Muscle layer of colon (tissue), 2 donors: ENCODE data around the gene CSRNP2.

ENCODE experiments used
- H3K27ac ChIP-seq: one replicate; pipeline ENCODE4 v1.7.0; 2013; ENCODE audit warnings: low read depth, mild to moderate bottlenecking, low read length, moderate library complexity
- H3K27me3 ChIP-seq, 2 donors: one replicate each; pipeline ENCODE4 v1.7.0; 2013; ENCODE audit warnings: low read length in 2 of 2, mild to moderate bottlenecking in 2 of 2; ENCODE audit not compliant: insufficient read depth in 2 of 2, control insufficient read depth in 1 of 2
- H3K36me3 ChIP-seq: one replicate; pipeline ENCODE4 v1.7.0; 2013; ENCODE audit warnings: mild to moderate bottlenecking, low read length; ENCODE audit not compliant: insufficient read depth
- H3K4me1 ChIP-seq: one replicate; pipeline ENCODE4 v1.7.0; 2013; ENCODE audit warnings: mild to moderate bottlenecking, low read length; ENCODE audit not compliant: insufficient read depth
- H3K4me3 ChIP-seq, 2 donors: one replicate each; pipeline ENCODE4 v1.7.0; 2013; ENCODE audit warnings: low read length in 2 of 2, low read depth in 1 of 2, mild to moderate bottlenecking in 1 of 2, moderate library complexity in 1 of 2
- H3K9ac ChIP-seq: one replicate; pipeline ENCODE4 v1.7.0; 2013; ENCODE audit warnings: low read length
- H3K9me3 ChIP-seq: one replicate; pipeline ENCODE4 v1.7.0; 2013; ENCODE audit warnings: mild to moderate bottlenecking, low read length
- donor health status: abdominal sarcoma.
- donor health status: Adenocarcinoma of cecum.

CSRNP2 gene

DNA sequence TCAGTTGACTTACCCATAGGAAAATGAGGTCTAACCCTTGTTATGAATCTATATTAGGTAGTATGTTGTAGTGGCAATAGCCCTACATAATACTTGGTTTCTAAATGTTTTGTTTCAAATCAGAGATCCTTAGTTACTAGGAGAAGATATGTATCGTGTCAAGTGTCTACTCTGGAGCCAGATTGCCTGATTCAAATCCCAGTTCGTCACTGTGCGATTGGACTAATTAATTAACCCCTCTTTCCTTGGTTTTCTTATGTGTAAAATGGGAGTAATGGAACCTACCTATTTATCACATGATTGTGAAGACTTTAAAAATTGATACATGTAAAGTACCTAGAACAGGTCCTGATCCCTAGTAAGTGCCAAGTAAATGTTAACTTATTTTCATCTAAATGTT is 33.9 kb downstream of the CSRNP2 start:
- Histone ChIP-seq H3K27ac (no peak overlapping the region), H3K27me3 (no peaks in the 10 kb centered on the region), H3K4me3 (peak overlapping the region in 1 of 2 donors; percentile 98), H3K9me3 (no peaks in the 10 kb centered on the region), H3K9ac (no peak overlapping the region), H3K4me1 (peaks cover 23% of the 10 kb centered on the region), H3K36me3 (peaks cover 19% of the 10 kb centered on the region)

DNA sequence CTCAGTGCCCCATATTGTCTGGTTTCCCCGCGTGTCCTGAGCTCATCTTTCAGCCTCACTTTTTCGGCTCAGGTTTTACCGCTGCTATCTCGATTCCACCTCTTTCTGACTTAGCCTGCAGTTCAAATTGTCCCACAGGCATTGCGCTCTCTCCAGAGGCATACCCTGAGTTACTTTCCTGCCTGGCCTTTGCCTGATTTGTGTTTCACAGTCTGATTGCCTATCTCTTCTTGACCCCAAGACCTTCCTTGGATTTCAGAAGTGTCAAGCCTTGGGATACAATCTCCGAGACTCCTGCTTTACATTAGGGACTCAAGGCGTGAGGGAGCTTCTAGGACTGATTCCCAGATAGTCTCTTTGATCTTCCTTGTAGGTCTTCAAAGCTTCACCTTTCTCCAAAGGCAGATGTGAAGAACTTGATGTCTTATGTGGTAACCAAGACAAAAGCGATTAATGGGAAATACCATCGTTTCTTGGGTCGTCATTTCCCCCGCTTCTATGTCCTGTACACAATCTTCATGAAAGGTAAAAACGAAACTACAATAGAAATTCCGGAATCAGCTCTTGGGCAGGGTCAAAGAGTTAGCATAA is 34.6 kb downstream of the CSRNP2 start:
- H3K9ac ChIP-seq = peak overlapping the region; percentile 97

DNA sequence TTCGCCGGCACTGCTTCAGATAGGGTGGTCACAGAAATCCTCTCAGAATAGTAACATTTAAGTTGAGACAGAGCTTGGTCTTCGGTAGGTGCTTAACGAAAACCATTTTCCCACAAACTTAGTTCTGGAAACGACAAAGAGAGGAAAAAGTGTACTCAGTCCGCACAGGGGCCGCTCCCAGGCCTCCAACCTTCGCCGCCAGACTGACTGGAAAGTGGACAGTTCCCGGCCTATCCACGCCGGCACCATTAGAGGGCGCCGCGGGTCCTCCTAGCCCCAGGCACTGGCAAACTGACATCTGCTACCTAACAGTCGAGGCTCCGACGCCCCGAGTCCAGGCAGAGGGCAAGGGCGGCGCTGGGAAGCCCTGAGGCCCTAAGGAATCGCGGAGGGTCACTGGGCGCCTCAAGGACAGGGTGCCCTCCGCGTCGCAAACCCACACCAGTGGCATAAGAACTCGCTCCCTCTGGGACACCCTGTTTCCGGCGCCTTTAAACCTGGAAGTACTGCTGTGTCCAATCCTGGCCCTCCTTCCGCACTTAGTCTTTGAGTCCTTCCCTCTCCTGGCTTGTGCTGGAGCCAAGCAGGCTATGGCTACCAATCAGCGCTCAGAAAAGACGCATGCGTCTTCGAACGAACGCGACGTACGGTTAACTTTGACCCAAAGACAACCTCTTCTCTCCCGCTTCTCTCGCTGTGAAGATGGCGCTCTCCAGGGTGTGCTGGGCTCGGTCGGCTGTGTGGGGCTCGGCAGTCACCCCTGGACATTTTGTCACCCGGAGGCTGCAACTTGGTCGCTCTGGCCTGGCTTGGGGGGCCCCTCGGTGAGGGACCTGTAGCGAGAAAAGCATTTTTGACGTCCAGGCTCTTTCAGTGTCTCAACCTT is 35.5 kb downstream of the CSRNP2 start, which contains the start of gene LETMD1:
Gene LETMD1 (plus strand): TSS at position 673 of the 886 bp plus-strand sequence. CDS start 30 bp downstream, at position 703.
- peaks cover 23% of the 10 kb centered on the region for H3K4me1 ChIP-seq

More for the DNA sequence above, 34.6 kb downstream of the CSRNP2 start:
- H3K36me3 ChIP-seq = peaks cover 11% of the 10 kb centered on the region
- H3K27ac ChIP-seq = peak overlapping the region; percentile 95
- peaks cover 23% of the 10 kb centered on the region for H3K4me1 ChIP-seq
- H3K9me3 ChIP-seq = no peaks in the 10 kb centered on the region
- H3K4me3 ChIP-seq = peak overlapping the region; percentile 59 to 98
- H3K27me3 ChIP-seq = no peaks in the 10 kb centered on the region

DNA sequence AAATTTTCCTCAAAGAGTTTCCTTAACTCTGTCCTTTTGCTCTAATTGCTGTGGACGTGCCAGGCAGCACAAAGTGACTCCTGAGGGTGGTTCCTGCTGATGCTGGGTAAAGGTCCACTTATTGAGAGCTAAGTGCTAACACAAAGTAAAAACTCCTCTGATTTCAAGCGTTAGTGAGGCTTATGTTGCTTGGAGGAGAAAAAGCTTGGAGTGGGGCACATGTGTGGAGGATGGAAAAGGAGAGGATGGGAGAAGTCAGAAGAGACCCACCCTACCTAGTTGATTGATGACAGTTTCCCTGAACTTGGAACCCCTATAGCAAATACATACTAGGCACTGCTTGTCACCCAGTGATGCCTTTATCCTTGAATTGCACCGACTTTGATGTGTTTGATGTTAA is 47.1 kb downstream of the CSRNP2 start:
- H3K9me3 ChIP-seq = no peaks in the 10 kb centered on the region
- H3K4me1 ChIP-seq = no peaks in the 10 kb centered on the region
- no peak overlapping the region for H3K27ac ChIP-seq
- H3K36me3 ChIP-seq = no peaks in the 10 kb centered on the region
- no peaks in the 10 kb centered on the region for H3K27me3 ChIP-seq
- H3K9ac ChIP-seq = no peak overlapping the region
- H3K4me3 ChIP-seq = no peak overlapping the region

More for the DNA sequence above, 35.5 kb downstream of the CSRNP2 start, which contains the start of gene LETMD1:
- peak within 1 kb of the TSS; percentile 95 for H3K27ac ChIP-seq
- no peaks in the 10 kb centered on the region for H3K9me3 ChIP-seq
- H3K27me3 ChIP-seq = no peaks in the 10 kb centered on the region
- peak within 1 kb of the TSS; percentile 97 for H3K9ac ChIP-seq
- peaks cover 9% of the 10 kb centered on the region for H3K36me3 ChIP-seq
- peak within 1 kb of the TSS; percentile 59 to 98 for H3K4me3 ChIP-seq

DNA sequence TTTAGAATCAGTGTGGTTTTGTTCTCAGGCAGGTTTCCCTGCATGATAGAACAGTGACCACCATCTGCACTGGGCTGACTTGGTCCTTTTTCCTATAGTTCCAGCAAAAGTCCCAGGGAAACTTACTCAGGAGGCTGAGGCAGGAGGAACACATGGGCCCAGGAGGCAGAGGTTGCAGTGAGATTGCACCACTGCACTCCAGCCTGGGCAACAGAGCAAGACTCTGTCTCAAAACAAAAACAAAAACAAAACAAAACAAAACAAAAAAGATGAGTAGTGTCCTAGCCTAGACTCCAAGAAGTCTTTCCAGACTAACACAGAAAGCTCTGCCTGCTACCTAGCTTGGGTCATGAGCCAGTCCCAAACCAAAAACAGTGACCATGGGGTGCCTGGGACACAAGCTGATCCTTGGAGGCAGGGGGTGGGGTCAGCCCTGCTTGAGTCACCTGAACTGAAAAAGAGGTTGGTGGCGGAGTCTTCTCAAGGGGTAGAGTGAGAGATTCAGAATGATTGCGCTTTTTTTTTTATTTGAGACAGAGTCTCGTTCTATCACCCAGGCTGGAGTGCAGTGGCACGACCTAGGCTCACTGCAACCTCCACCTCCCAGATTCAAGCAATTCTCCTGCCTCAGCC is 49.8 kb downstream of the CSRNP2 start:
- Histone ChIP-seq H3K4me3 (no peak overlapping the region), H3K9me3 (no peaks in the 10 kb centered on the region), H3K27me3 (peaks cover 0 to 3% of the 10 kb centered on the region in 2 donors), H3K9ac (no peak overlapping the region), H3K4me1 (no peaks in the 10 kb centered on the region), H3K36me3 (no peaks in the 10 kb centered on the region), H3K27ac (no peak overlapping the region)

DNA sequence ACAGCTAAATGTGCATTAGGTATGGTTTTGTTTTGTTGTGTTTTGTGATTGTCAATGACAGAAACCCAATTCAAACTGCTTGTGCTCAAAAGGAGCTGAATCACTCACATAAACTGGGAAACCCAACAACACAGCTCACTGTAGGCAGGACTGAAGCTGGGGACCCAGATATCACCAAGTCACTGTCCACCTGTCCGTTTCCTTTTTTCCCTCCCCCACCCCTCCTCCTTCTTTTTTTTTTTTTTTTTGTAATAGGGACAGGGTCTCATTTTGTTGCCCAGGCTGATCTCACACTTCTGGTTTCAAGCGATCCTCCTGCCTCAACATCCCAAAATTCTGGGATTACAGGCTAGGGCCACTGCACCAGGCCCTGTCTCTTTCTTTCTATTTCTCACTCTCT is 50.3 kb downstream of the CSRNP2 start:
- Histone ChIP-seq H3K4me1 (no peaks in the 10 kb centered on the region), H3K27me3 (peaks cover 0 to 5% of the 10 kb centered on the region in 2 donors), H3K27ac (no peak overlapping the region), H3K9me3 (no peaks in the 10 kb centered on the region), H3K9ac (no peak overlapping the region), H3K4me3 (no peak overlapping the region), H3K36me3 (no peaks in the 10 kb centered on the region)

DNA sequence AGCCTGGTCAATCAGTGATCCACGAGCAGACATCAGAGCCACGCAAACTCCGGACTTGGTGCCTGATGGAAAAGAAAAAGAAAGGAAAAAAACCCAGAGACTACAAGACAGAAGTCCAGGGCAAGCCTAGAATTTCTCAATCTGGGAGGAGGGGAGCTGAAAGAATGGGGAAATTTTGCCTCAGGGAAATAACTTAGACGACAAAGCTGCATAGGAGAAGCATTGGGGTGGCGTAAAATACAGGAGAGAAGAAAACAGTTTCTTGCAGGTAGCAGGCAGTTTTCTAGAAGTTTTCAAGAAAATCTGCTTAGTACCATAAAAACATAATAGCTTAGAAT is 54.6 kb downstream of the CSRNP2 start:
- Histone ChIP-seq H3K4me3 (no peak overlapping the region), H3K4me1 (peaks cover 7% of the 10 kb centered on the region), H3K27ac (no peak overlapping the region), H3K36me3 (no peaks in the 10 kb centered on the region), H3K9me3 (no peaks in the 10 kb centered on the region), H3K27me3 (peaks cover 0 to 5% of the 10 kb centered on the region in 2 donors), H3K9ac (no peak overlapping the region)

DNA sequence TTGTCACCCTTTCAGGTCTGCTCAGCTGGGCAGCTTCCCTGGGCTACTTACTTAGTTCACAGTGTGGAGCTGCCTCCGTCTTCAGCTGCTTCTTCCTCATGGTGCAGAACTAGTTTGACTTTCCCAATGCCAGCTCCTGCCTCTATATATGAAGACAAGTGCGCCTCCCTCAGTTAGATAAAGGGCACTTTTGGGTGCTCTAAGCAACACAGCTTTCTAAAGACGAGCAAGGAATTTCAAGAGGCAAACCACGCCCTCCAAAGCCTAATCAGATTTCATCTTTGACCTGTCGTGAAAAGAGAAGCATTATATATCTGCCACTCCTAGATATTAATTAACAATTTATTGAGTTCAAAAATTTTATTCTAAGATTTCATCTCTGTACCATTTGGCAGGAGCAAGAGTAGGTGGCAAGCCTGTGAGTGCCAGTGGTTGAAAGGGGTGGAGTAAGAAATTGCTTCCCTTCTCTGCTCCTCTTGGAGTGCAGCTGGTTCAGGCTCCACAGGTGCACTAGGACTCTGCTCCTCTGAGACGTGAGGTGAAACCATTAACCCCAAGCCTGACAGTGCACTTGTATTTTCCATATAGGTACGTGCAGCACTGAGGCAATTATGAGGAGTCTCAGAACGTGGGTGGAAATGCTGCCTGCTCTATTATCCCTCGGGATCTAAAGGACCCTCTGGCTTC is 55.1 kb downstream of the CSRNP2 start:
- H3K9me3 ChIP-seq = no peaks in the 10 kb centered on the region
- peaks cover 0 to 5% of the 10 kb centered on the region in 2 donors for H3K27me3 ChIP-seq
- H3K27ac ChIP-seq = no peak overlapping the region
- peaks cover 7% of the 10 kb centered on the region for H3K4me1 ChIP-seq
- H3K9ac ChIP-seq = no peak overlapping the region
- no peak overlapping the region for H3K4me3 ChIP-seq
- no peaks in the 10 kb centered on the region for H3K36me3 ChIP-seq

DNA sequence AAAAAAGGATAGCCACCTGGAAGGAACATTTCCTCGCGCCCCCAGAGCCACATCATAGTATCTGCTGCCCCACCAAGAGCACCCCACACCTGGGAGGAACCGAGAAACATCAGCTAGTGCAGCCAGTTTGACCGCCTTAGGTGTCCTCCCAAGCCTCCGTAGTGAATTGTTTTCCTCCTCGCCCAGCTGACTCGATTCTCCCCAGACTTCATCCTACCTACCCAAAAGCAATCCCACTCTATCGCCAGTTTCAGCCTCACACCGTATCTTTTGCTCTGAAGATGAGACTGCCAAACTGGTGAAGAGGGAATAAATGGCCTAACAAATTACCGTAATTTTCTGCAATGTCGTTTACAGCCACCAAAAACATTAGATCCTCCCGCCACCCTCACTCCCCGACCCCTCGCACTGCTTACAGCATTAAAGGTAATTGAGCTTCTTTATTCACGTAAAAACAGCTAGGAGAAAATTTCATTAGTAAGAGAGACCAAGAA is 56.0 kb downstream of the CSRNP2 start:
- Histone ChIP-seq H3K27ac (no peak overlapping the region), H3K27me3 (peaks cover 0 to 5% of the 10 kb centered on the region in 2 donors)

DNA sequence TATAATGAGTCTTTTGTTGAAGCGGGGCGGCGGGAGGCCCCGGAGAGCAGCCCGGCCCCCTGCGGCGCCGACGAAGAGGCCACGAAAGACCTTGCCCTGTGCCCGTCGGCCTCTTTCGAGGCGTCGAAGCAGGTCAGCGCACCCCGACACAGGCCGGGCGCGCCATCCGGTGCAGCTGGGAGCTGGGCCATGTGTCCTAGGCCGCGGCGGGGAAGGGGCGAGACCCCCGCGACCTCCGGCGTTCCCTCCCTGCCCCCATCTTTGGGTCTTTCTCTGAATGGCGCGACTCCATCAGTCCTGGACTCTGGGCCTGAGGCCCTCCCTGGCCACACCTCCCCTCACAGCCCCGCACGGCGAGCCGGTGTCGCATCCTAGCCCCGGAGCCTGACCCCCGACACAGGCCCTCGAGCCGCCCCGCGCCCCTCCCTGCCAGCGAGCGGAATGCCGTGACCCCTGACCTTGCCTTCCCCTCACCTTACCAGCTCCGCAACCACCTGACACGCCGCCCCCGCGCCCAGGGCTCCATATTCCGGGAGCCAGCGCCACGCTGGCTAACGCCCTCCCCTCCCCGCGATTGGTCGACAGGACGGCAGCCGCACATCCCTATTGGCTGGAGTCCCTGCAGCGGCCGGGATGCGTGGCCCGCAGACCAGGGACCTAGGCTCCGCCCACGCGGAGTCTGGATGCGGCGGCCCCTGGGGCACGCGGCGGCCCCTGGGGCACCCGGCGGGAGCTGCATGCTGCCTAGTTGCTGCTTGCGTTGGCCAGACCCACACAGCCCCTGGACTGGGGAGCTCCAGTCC is 57.4 kb downstream of the CSRNP2 start, which contains the start of gene SLC11A2:
Gene SLC11A2 (minus strand): TSS at position 549 of the 803 bp plus-strand sequence. CDS start 15,656 bp downstream, outside the sequence.
- Histone ChIP-seq H3K27ac (peak within 1 kb of the TSS; percentile 81), H3K9me3 (no peaks in the 10 kb centered on the region), H3K9ac (peak within 1 kb of the TSS; percentile 67), H3K27me3 (peaks cover 0 to 5% of the 10 kb centered on the region in 2 donors), H3K4me3 (peak within 1 kb of the TSS; percentile 77 to 93), H3K36me3 (no peaks in the 10 kb centered on the region), H3K4me1 (peaks cover 7% of the 10 kb centered on the region)

More for the DNA sequence above, 56.0 kb downstream of the CSRNP2 start:
- no peaks in the 10 kb centered on the region for H3K9me3 ChIP-seq
- no peak overlapping the region for H3K4me3 ChIP-seq
- H3K9ac ChIP-seq = no peak overlapping the region
- H3K4me1 ChIP-seq = peaks cover 7% of the 10 kb centered on the region
- no peaks in the 10 kb centered on the region for H3K36me3 ChIP-seq
